Measurements from ENCODE around the gene AGR2. TPM values are rescaled to one million over a fixed set of nuclear protein-coding genes. Genes with fewer than 3 reads are reported as not detected.

Gene AGR2
- total RNA-seq, 2 experiments from 2014 or later: not detected

GRCh38 chr7:16753102-16753931, 51.5 kb downstream of the AGR2 start, which contains the start of gene TSPAN13:
TSS of gene TSPAN13 (plus strand) at chr7:16753755. CDS start at chr7:16753968, 213 bp downstream.
- CTCF ChIA-PET: no interaction called here
- H3K27ac ChIP-seq (ENCODE audit: low read depth in 1 of 2, low read length in 2 of 2): no peak within 1 kb of the TSS
- H3K27me3 ChIP-seq (ENCODE audit: control insufficient read depth in 1 of 2, insufficient read depth in 2 of 2, low read length in 2 of 2): peaks cover 17 to 36% of the 10 kb centered on the region in 2 experiments
- Mint-ChIP-seq H3K4me1 (ENCODE audit: low read depth) (peaks cover 11% of the 10 kb centered on the region), H3K27me3 (peaks cover 45% of the 10 kb centered on the region), H3K27ac (no peak within 1 kb of the TSS), H3K36me3 (ENCODE audit: low read depth) (no peaks in the 10 kb centered on the region), H3K9me3 (no peaks in the 10 kb centered on the region), H3K4me3 (peak within 1 kb of the TSS; percentile 88)
- ATAC-seq (ENCODE audit: poor library complexity) (peak; percentile 66), DNase-seq (peak in 13 of 14 experiments; percentile 0 to 63 (median 24))
- peaks cover 10% of the 10 kb centered on the region for H3K4me1 ChIP-seq (ENCODE audit: insufficient read depth, low read length)
- no peaks in the 10 kb centered on the region for H3K9me3 ChIP-seq (ENCODE audit: control insufficient read depth in 1 of 2, insufficient read depth in 1 of 2, low read length in 2 of 2)
- no peaks in the 10 kb centered on the region for H3K36me3 ChIP-seq (ENCODE audit: insufficient read depth, low read length)
- intact Hi-C loops (cut with DNase I, micrococcal nuclease): no loop called here
- peak within 1 kb of the TSS; percentile 55 for H3K4me3 ChIP-seq (ENCODE audit: low read length)
- TF ChIP-seq CTCF (IDR thresholded peaks at IDR 0.05): no peak
- POLR2A ChIA-PET: no interaction called here

GRCh38 chr7:16747102-16747501, 57.7 kb downstream of the AGR2 start:
- no peaks in the 10 kb centered on the region for H3K4me1 Mint-ChIP-seq (ENCODE audit: low read depth)
- ChIA-PET CTCF (no interaction called here), POLR2A (no interaction called here)
- no peak overlapping the region for H3K4me3 Mint-ChIP-seq
- peaks cover 5% of the 10 kb centered on the region for H3K27me3 Mint-ChIP-seq
- TF ChIP-seq CTCF (IDR thresholded peaks at IDR 0.05): no peak
- H3K27me3 ChIP-seq (ENCODE audit: control insufficient read depth in 1 of 2, insufficient read depth in 2 of 2, low read length in 2 of 2): peaks cover 2 to 4% of the 10 kb centered on the region in 2 experiments
- no peak overlapping the region for H3K4me3 ChIP-seq (ENCODE audit: low read length)
- no peak for DNase-seq
- no peaks in the 10 kb centered on the region for H3K4me1 ChIP-seq (ENCODE audit: insufficient read depth, low read length)
- no peak overlapping the region for H3K27ac ChIP-seq (ENCODE audit: low read depth in 1 of 2, low read length in 2 of 2)
- H3K9me3 Mint-ChIP-seq: no peaks in the 10 kb centered on the region
- no peaks in the 10 kb centered on the region for H3K36me3 Mint-ChIP-seq (ENCODE audit: low read depth)
- intact Hi-C loops (cut with DNase I, micrococcal nuclease): no loop called here
- no peaks in the 10 kb centered on the region for H3K36me3 ChIP-seq (ENCODE audit: insufficient read depth, low read length)
- no peak for ATAC-seq (ENCODE audit: poor library complexity)
- no peaks in the 10 kb centered on the region for H3K9me3 ChIP-seq (ENCODE audit: control insufficient read depth in 1 of 2, insufficient read depth in 1 of 2, low read length in 2 of 2)
- no peak overlapping the region for H3K27ac Mint-ChIP-seq

GRCh38 chr7:16745645-16746044, 59.2 kb downstream of the AGR2 start:
- Histone ChIP-seq H3K27ac (ENCODE audit: low read depth in 1 of 2, low read length in 2 of 2) (no peak overlapping the region), H3K9me3 (ENCODE audit: control insufficient read depth in 1 of 2, insufficient read depth in 1 of 2, low read length in 2 of 2) (no peaks in the 10 kb centered on the region), H3K4me3 (ENCODE audit: low read length) (no peak overlapping the region), H3K4me1 (ENCODE audit: insufficient read depth, low read length) (no peaks in the 10 kb centered on the region), H3K27me3 (ENCODE audit: control insufficient read depth in 1 of 2, insufficient read depth in 2 of 2, low read length in 2 of 2) (peaks cover 0 to 4% of the 10 kb centered on the region in 2 experiments), H3K36me3 (ENCODE audit: insufficient read depth, low read length) (no peaks in the 10 kb centered on the region)
- Mint-ChIP-seq H3K27me3 (no peaks in the 10 kb centered on the region), H3K4me1 (ENCODE audit: low read depth) (no peaks in the 10 kb centered on the region), H3K36me3 (ENCODE audit: low read depth) (no peaks in the 10 kb centered on the region), H3K27ac (no peak overlapping the region), H3K9me3 (no peaks in the 10 kb centered on the region), H3K4me3 (no peak overlapping the region)
- ATAC-seq (ENCODE audit: poor library complexity) (no peak), DNase-seq (no peak)
- POLR2A ChIA-PET: no interaction called here
- CTCF ChIA-PET: no interaction called here
- no peak for TF ChIP-seq CTCF (IDR thresholded peaks at IDR 0.05)
- intact Hi-C loops (cut with DNase I, micrococcal nuclease): no loop called here

All from CD4-positive, alpha-beta T cell (primary cell).